Natural killer cell treated with Interleukin-12 subunit alpha and Interleukin-12 subunit beta and Interleukin-15 and Interleukin-18, amount 100 ng/mL, for 72 hours (primary cell): ENCODE measurements around the gene SCARB1. TPM values are rescaled to one million over a fixed set of nuclear protein-coding genes. Genes with fewer than 3 reads are reported as not detected.
A peak's percentile ranks its signal among the peaks of the same experiment; 100 is the strongest.

ENCODE experiments used
- ATAC-seq, 2 donors: fragments of 150-1000 bp; cut with Tn5 transposase in 1 of 2; sonication (Bioruptor Pico), chemical (Tn5 transposase) in 1 of 2; 2 replicates each; pipeline ENCODE4 v1.10.0; 2021
- DNase-seq: peaks from one replicate; pipeline ENCODE4 v3.0.0; 2022; ENCODE audit warnings: low spot score
- H3K27ac Mint-ChIP-seq, 2 donors: 1 replicate in 1 of 2; 2 replicates in 1 of 2; pipeline ENCODE4 v1.8.0; 2022; ENCODE audit warnings: mixed read lengths in 2 of 2, mild to moderate bottlenecking in 1 of 2, moderate library complexity in 1 of 2
- H3K27me3 Mint-ChIP-seq, 2 donors: 1 replicate in 1 of 2; 2 replicates in 1 of 2; pipeline ENCODE4 v1.8.0; 2022; ENCODE audit warnings: mixed read lengths in 2 of 2
- H3K36me3 Mint-ChIP-seq: one replicate; pipeline ENCODE4 v1.8.0; 2022; ENCODE audit warnings: mixed read lengths
- H3K4me1 Mint-ChIP-seq, 2 donors: 1 replicate in 1 of 2; 2 replicates in 1 of 2; pipeline ENCODE4 v1.8.0; 2022; ENCODE audit warnings: low read depth in 2 of 2, mixed read lengths in 2 of 2, mild to moderate bottlenecking in 1 of 2
- H3K4me3 Mint-ChIP-seq: one replicate; pipeline ENCODE4 v1.8.0; 2022; ENCODE audit warnings: mixed read lengths
- H3K9me3 Mint-ChIP-seq: 2 replicates; pipeline ENCODE4 v1.8.0; 2022; ENCODE audit warnings: mixed read lengths
- total RNA-seq, 2 donors: library from RNA; stranded (reverse); gene quantifications; one replicate each; pipeline ENCODE4 v1.2.3, GENCODE V29; 2022

Gene SCARB1
- total RNA-seq, 2 donors from 2014 or later = 10.0 to 45.6 TPM

DNA sequence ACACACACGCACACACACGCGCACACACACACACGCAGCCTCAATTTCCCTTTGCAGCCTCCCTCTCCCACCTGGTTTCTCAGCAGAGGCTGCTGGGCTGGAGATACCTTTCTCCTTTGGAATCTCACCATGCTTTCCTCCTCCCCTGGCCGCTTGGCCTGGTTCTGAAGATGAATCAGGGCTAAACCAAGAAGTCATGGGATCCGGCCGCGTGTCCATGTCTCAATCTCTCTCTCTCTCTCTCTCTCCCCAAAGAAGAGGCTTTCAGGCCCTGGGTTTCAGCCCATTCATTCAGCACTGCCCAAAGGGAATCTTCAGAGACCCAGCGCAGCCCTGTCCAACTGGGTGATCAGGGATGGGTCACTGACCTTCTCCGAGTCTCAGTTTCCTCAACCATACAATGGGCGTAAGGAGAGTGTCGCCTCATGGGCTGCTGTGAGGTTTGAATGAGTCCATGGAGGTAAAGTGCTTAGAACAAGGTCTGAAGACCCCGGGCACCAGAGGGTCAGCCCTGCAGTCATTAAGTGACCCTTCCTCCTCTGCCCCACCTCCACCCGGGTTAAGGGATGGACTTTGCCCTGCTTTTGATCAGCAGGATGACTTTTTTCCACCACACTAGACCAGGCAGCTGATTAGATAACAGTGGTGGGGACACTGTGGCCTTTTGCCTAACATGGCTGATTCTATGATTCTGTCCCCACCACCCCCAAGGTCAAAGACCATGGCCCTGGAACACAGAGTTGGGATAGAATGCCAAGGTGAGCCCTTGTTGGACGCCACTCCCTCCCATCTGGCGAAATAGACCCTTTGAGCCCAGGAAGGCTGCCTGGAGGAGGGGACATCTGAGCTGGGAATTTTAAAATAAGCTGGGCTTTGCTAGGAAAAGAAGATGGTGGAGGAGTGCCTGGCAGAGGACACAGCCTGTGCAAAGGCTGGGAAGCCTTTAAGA is 42.1 kb downstream of the SCARB1 start:
- Mint-ChIP-seq H3K27me3 (peaks cover 0 to 2% of the 10 kb centered on the region in 2 donors), H3K9me3 (no peaks in the 10 kb centered on the region), H3K4me3 (no peak overlapping the region), H3K27ac (no peak overlapping the region), H3K36me3 (no peaks in the 10 kb centered on the region), H3K4me1 (no peaks in the 10 kb centered on the region)
- no peak for DNase-seq
- no peak for ATAC-seq

DNA sequence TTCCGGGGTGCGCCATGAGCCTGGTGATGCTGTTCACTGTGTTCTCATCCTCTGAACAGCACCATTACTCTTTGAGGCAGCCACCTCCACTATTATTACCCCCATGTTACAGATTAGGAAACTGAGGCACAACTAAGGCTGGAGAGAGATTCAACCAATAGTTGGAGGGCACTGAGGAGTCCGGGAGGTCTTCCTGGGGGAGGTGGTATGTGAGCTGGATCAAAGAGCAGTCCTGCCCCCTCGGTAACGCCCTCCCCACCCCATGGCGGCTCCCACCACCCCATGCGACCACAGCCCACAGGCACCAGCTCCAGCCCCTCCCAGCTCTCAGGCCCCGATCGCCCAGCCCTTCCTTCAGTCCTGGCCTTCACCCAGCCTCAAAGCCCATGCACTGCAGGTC is 43.5 kb downstream of the SCARB1 start:
- Mint-ChIP-seq H3K36me3 (no peaks in the 10 kb centered on the region), H3K9me3 (no peaks in the 10 kb centered on the region), H3K27ac (no peak overlapping the region), H3K27me3 (peaks cover 0 to 2% of the 10 kb centered on the region in 2 donors), H3K4me3 (no peak overlapping the region), H3K4me1 (no peaks in the 10 kb centered on the region)
- DNase-seq = no peak
- ATAC-seq = no peak

DNA sequence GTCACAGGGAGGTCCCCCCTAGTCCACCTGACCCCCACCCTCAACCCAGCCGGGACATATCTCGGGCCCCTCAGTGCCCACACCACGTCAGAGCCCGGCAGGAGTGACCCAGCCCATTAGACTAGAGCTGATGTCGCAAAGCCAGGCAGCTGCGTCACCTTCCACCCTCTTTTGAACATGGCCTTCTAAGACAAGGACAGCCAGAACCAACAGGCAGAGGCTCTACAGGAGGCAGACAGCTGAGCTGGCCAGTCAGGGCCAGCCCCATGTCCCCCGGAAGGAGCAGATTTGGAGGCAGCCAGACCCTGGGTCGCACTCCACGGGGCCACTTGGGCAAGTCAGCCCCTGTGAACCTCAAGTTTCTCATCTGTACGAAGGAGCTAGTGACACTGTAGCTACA is 44.1 kb downstream of the SCARB1 start:
- no peak overlapping the region for H3K4me3 Mint-ChIP-seq
- ATAC-seq = no peak
- H3K36me3 Mint-ChIP-seq = no peaks in the 10 kb centered on the region
- peaks cover 0 to 2% of the 10 kb centered on the region in 2 donors for H3K27me3 Mint-ChIP-seq
- DNase-seq = no peak
- no peak overlapping the region for H3K27ac Mint-ChIP-seq
- H3K9me3 Mint-ChIP-seq = no peaks in the 10 kb centered on the region
- H3K4me1 Mint-ChIP-seq = no peaks in the 10 kb centered on the region

- no peak overlapping the region for H3K27ac Mint-ChIP-seq
- H3K27me3 Mint-ChIP-seq = peaks cover 0 to 2% of the 10 kb centered on the region in 2 donors
- no peak for DNase-seq
- no peaks in the 10 kb centered on the region for H3K9me3 Mint-ChIP-seq
- H3K4me3 Mint-ChIP-seq = no peak overlapping the region
- no peak for ATAC-seq
- H3K36me3 Mint-ChIP-seq = no peaks in the 10 kb centered on the region
- no peaks in the 10 kb centered on the region for H3K4me1 Mint-ChIP-seq
Observed at GRCh38 chr12:124819080-124819479, 44.6 kb downstream of the SCARB1 start.

DNA sequence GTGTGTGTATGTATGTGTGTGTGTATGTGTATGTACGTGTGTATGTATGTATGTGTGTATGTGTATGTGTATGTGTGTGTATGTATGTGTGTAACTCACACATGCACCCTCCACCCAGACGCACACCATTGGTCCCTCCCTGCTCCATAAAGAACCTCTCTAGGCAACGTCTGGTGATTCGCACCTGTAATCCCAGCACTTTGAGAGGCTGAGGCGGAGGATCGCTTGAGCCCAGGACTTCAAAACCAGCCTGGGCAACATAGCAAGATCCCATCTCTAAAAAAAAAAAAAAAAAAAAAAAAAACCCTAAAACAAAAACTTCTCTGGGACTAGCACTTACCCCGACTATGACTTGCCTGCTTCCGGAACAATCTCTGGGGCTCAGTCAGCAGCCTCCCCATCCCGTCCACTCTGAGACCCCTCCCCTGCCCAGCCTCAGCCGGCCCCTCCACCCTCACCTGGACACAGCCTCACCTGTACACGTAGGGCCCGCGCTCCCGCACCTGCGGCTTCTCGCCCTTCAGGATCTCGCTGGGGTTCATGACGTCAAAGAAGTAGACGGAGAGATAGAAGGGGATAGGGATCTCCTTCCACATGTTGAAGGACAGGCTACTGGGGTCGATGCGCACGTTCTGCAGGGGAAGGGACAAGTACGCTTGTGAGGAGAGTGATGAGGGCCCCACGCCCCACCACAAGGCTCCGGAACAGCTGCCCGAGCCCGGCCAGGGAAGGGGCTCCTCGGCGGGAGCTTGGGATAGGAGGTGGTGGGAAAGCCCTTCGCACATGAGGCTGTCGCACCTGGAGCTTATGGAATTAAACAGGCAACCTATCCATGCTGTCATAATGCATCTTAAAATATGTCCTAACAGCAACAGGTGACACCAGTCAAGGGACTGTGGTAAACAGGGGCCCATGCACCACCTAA is 46.3 kb downstream of the SCARB1 start:
- ATAC-seq (no peak), DNase-seq (no peak)
- Mint-ChIP-seq H3K27ac (no peak overlapping the region), H3K4me1 (no peaks in the 10 kb centered on the region), H3K36me3 (no peaks in the 10 kb centered on the region), H3K9me3 (no peaks in the 10 kb centered on the region), H3K4me3 (no peak overlapping the region), H3K27me3 (peaks cover 0 to 2% of the 10 kb centered on the region in 2 donors)

- no peak overlapping the region for H3K4me3 Mint-ChIP-seq
- no peaks in the 10 kb centered on the region for H3K4me1 Mint-ChIP-seq
- ATAC-seq (no peak), DNase-seq (no peak)
- H3K27ac Mint-ChIP-seq = no peak overlapping the region
- H3K27me3 Mint-ChIP-seq = peaks cover 0 to under 1% of the 10 kb centered on the region in 2 donors
- H3K36me3 Mint-ChIP-seq = no peaks in the 10 kb centered on the region
- no peaks in the 10 kb centered on the region for H3K9me3 Mint-ChIP-seq
Observed at GRCh38 chr12:124816295-124816854, 47.3 kb downstream of the SCARB1 start.

- Mint-ChIP-seq H3K4me1 (peaks cover 2 to 4% of the 10 kb centered on the region in 2 donors), H3K4me3 (no peak overlapping the region), H3K27me3 (no peaks in the 10 kb centered on the region), H3K9me3 (no peaks in the 10 kb centered on the region), H3K27ac (no peak overlapping the region), H3K36me3 (no peaks in the 10 kb centered on the region)
- DNase-seq = no peak
- ATAC-seq = no peak
Observed at GRCh38 chr12:124814741-124815613, 48.7 kb downstream of the SCARB1 start.

DNA sequence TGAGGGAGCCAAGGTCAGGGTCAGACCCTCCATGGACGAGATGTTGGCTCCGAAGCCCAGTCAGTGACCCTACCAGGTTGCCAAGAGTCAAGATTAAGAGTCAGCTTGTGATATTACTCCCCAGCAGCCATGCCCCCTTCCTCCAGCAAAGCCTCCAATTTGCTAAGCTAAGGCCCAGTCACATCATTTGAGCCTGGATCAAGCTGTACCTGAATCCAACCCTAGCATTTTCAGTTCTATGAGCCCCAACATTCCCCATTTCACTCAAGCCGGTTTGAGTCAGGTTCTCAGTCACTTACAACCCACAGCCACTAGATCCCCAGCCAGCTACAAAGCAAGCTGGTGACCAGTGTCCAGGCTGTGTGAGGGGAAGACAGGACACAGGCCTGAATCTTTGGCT is 49.9 kb downstream of the SCARB1 start:
- no peak for DNase-seq
- no peak overlapping the region for H3K4me3 Mint-ChIP-seq
- H3K27me3 Mint-ChIP-seq = no peaks in the 10 kb centered on the region
- H3K27ac Mint-ChIP-seq = no peak overlapping the region
- no peaks in the 10 kb centered on the region for H3K36me3 Mint-ChIP-seq
- no peak for ATAC-seq
- no peaks in the 10 kb centered on the region for H3K9me3 Mint-ChIP-seq
- H3K4me1 Mint-ChIP-seq = peaks cover 2 to 4% of the 10 kb centered on the region in 2 donors

GRCh38 chr12:124812979-124813378 is 50.7 kb downstream of the SCARB1 start:
- Mint-ChIP-seq H3K4me3 (no peak overlapping the region), H3K27me3 (no peaks in the 10 kb centered on the region), H3K9me3 (no peaks in the 10 kb centered on the region), H3K36me3 (no peaks in the 10 kb centered on the region), H3K27ac (no peak overlapping the region), H3K4me1 (peaks cover 2 to 4% of the 10 kb centered on the region in 2 donors)
- DNase-seq (no peak), ATAC-seq (no peak)

DNA sequence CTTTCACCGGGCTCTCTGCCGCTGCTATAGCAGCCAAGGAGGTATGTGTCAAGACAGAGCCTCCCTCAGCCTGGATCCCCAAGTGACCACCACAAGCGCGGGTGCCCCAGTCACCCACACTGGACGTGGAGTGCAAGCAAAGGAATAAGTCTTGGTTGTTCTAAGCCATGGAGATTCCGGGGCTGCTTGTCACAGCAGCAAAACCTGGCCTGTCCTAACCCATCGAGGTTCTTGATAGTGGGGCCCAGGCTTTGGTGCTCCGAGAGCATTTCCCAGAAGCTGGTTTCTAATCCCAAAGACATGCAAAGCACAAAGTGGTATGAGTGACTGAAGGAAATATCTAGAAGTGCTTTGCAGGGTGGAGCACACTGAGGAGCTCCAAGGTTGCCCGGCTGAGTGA is 51.3 kb downstream of the SCARB1 start:
- Mint-ChIP-seq H3K4me3 (no peak overlapping the region), H3K27ac (no peak overlapping the region), H3K36me3 (no peaks in the 10 kb centered on the region), H3K9me3 (no peaks in the 10 kb centered on the region), H3K27me3 (no peaks in the 10 kb centered on the region), H3K4me1 (peaks cover 2 to 4% of the 10 kb centered on the region in 2 donors)
- ATAC-seq (no peak), DNase-seq (no peak)

DNA sequence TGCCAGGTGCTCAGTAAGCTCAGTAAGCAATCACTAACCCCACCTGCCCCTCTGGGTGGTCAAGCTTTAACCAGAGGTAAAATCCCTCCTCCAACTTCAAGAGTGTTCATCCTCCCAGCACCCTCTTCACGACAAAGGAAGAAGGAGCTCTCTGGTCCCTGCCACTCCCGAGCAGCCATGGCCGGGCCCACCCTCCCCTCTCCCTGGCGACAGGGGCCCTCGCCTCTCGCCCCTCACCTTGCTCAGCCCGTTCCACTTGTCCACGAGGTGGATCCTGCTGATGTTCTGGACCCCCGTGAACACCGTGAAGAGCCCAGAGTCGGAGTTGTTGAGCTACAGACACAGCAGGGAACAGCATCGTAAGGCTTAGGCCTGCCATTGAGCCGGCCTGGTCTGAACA is 52.0 kb downstream of the SCARB1 start:
- no peak overlapping the region for H3K27ac Mint-ChIP-seq
- no peaks in the 10 kb centered on the region for H3K27me3 Mint-ChIP-seq
- DNase-seq = no peak
- no peak overlapping the region for H3K4me3 Mint-ChIP-seq
- no peak for ATAC-seq
- H3K4me1 Mint-ChIP-seq = peaks cover 2 to 4% of the 10 kb centered on the region in 2 donors
- H3K9me3 Mint-ChIP-seq = no peaks in the 10 kb centered on the region
- H3K36me3 Mint-ChIP-seq = no peaks in the 10 kb centered on the region

GRCh38 chr12:124809878-124810277 is 53.8 kb downstream of the SCARB1 start:
- Mint-ChIP-seq H3K36me3 (no peaks in the 10 kb centered on the region), H3K4me3 (no peak overlapping the region), H3K4me1 (peaks cover 4% of the 10 kb centered on the region in 2 donors), H3K27ac (no peak overlapping the region), H3K9me3 (no peaks in the 10 kb centered on the region), H3K27me3 (no peaks in the 10 kb centered on the region)
- DNase-seq = no peak
- peak in 1 of 2 donors; percentile 5 for ATAC-seq

- Mint-ChIP-seq H3K27ac (no peak overlapping the region), H3K4me1 (peaks cover 4 to 6% of the 10 kb centered on the region in 2 donors), H3K9me3 (no peaks in the 10 kb centered on the region), H3K27me3 (no peaks in the 10 kb centered on the region), H3K4me3 (no peak overlapping the region), H3K36me3 (no peaks in the 10 kb centered on the region)
- DNase-seq = no peak
- no peak for ATAC-seq
Observed at GRCh38 chr12:124809391-124809790, 54.3 kb downstream of the SCARB1 start.
